Ishikawa (cell line): ENCODE data around the gene CALHM2.

ENCODE experiments used
- EP300 ChIP-seq: IDR thresholded peaks from 2 replicates; pipeline ENCODE4 v1.6.1; 2012; ENCODE audit warnings: borderline replicate concordance
- FOXM1 ChIP-seq: IDR thresholded peaks from 2 replicates; pipeline ENCODE4 v1.6.1; 2012; ENCODE audit warnings: low read depth, borderline replicate concordance
- NFIC ChIP-seq: IDR thresholded peaks from 2 replicates; pipeline ENCODE4 v1.6.1; 2012
- RAD21 ChIP-seq: IDR thresholded peaks from 2 replicates; pipeline ENCODE4 v1.6.1; 2012; ENCODE audit warnings: low read depth
- TAF1 ChIP-seq: IDR thresholded peaks from 2 replicates; pipeline ENCODE4 v1.6.1; 2012; ENCODE audit warnings: low read depth, mild to moderate bottlenecking
- TF ChIP-seq, protein P1 (sequence below): IDR thresholded peaks from 2 replicates; pipeline ENCODE4 v1.6.1; 2012

DNA sequence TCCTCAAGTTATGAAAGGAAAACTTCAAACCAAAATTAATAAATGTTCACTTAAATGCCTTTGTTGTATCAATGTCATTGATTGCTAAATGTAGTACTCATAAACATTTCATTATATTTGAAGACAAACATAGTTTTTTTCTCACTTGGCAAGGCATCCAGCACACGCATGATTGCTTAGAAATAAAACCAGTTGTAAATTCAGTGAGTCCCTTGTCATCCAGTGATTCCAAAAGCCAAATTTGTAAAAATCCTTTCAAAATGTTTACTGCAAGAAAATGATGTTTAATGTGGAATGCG is 35.2 kb upstream of the CALHM2 start:
- TF ChIP-seq RAD21 (no peak), NFIC (no peak), TAF1 (no peak), EP300 (no peak), FOXM1 (no peak)
- TF ChIP-seq, protein P1, sequence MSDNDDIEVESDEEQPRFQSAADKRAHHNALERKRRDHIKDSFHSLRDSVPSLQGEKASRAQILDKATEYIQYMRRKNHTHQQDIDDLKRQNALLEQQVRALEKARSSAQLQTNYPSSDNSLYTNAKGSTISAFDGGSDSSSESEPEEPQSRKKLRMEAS = no peak
